Measurements from ENCODE around the gene OR56A5. TPM values are rescaled to one million over a fixed set of nuclear protein-coding genes. Genes with fewer than 3 reads are reported as not detected.

OR56A5 gene
- total RNA-seq, 2 experiments from 2014 or later = not detected

DNA sequence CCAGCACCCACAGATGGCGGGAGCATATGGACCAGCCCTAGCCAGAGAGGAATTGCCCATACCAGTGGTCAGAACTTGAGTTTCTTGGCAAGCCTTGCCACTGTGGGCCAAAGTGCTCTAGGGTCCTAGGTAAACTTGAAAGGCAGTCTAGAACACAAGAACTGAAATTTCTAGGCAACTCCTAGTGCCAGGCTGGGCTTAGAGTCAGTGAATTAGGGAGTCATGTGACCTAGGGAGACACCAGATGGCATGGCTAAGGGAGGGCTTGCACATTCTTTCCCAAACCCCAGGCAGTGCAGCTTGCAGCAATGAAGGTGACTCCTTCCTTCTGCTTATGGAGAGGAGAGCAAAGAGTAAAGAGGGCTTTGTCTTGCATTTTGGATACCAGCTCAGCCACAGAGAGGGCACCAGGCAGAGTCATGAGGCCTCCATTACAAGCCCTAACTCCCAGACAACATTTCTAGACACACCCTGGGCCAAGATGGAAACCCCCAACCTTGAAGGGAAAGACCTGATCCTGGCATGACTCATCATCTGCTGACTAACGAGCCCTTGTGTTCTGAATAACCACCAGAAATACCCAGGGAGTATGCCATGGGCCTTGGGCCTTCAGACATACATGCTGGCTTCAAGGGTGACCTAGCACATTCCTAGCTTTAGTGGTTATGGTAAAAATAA is 45.4 kb downstream of the OR56A5 start:
- DNase-seq = peak; percentile 14
- peaks cover 20% of the 10 kb centered on the region for H3K9me3 Mint-ChIP-seq

More for the DNA sequence above, 45.4 kb downstream of the OR56A5 start:
- H3K36me3 Mint-ChIP-seq = no peaks in the 10 kb centered on the region
- peaks cover 3% of the 10 kb centered on the region for H3K4me1 Mint-ChIP-seq
- no peaks in the 10 kb centered on the region for H3K27me3 Mint-ChIP-seq
- no peak overlapping the region for H3K27ac Mint-ChIP-seq
- H3K4me3 Mint-ChIP-seq = no peak overlapping the region

Other genes with a start within 250 kb of the OR56A5 start
- under 1 TPM; 0.10 to 0.16 TPM for gene OR56B1, start 232.0 kb downstream of the OR56A5 start, total RNA-seq
- under 1 TPM; 0.35 to 0.40 TPM for gene OR52N4, start 214.3 kb downstream of the OR56A5 start, total RNA-seq
- gene OR52N5, start 185.1 kb downstream of the OR56A5 start, total RNA-seq = not detected
- not detected for gene OR52N1, start 177.2 kb downstream of the OR56A5 start, total RNA-seq
- gene OR52N2, start 159.6 kb downstream of the OR56A5 start, total RNA-seq = not detected
- not detected for gene OR52E6, start 126.6 kb downstream of the OR56A5 start, total RNA-seq
- not detected for gene OR52E8, start 110.8 kb downstream of the OR56A5 start, total RNA-seq
- not detected for gene OR52E4, start 87.9 kb downstream of the OR56A5 start, total RNA-seq
- gene OR52E5, start 75.3 kb downstream of the OR56A5 start, total RNA-seq = not detected
- gene OR56A3, start 26.2 kb downstream of the OR56A5 start, total RNA-seq = not detected
- not detected for gene OR52L1, start 18.5 kb upstream of the OR56A5 start, total RNA-seq
- gene OR56A4, start 38.5 kb upstream of the OR56A5 start, total RNA-seq = not detected
- gene OR56A1, start 62.3 kb upstream of the OR56A5 start, total RNA-seq = not detected
- not detected for gene OR56B4, start 139.2 kb upstream of the OR56A5 start, total RNA-seq
- gene OR52B2, start 201.8 kb upstream of the OR56A5 start, total RNA-seq = not detected
- gene OR52W1, start 230.7 kb upstream of the OR56A5 start, total RNA-seq = not detected
- not detected for gene C11orf42, start 237.1 kb upstream of the OR56A5 start, total RNA-seq